Right lobe of liver (tissue), 6 donors: ENCODE results near the gene DAO. TPM values are rescaled to one million over a fixed set of nuclear protein-coding genes. Genes with fewer than 3 reads are reported as not detected.

Source experiments
- ATAC-seq, 4 donors: fragments of 200-7000 bp; cut with Tn5 transposase; one replicate each; pipeline ENCODE4 v1.9.1; 2020; ENCODE audit warnings: mild to moderate bottlenecking in 4 of 4, moderate library complexity in 4 of 4
- DNase-seq, 3 donors: peaks; one replicate each; pipeline ENCODE4 v3.0.0-alpha.2; 2020
- H3K27ac ChIP-seq, 3 donors: fragments of 200-600 bp; one replicate each; pipeline ENCODE4 v1.8.0; 2022
- H3K27me3 ChIP-seq, 2 donors: fragments of 200-600 bp; one replicate each; pipeline ENCODE4 v1.8.0; 2022
- H3K36me3 ChIP-seq, 4 donors: fragments of 200-600 bp; sonication (generic) in 1 of 4; one replicate each; pipeline versions ENCODE4 v1.5.1 to v1.8.0; 2017 to 2022; ENCODE audit warnings: control low read depth in 1 of 4
- H3K4me1 ChIP-seq, 4 donors: fragments of 200-600 bp; sonication (generic) in 1 of 4; one replicate each; pipeline versions ENCODE4 v1.5.1 to v1.8.0; 2017 to 2022; ENCODE audit warnings: control low read depth in 1 of 4
- H3K4me3 ChIP-seq, 3 donors: fragments of 200-600 bp; one replicate each; pipeline ENCODE4 v1.8.0; 2022
- H3K9me3 ChIP-seq, 4 donors: fragments of 200-600 bp; sonication (generic) in 1 of 4; one replicate each; pipeline versions ENCODE4 v1.5.1 to v1.8.0; 2017 to 2022; ENCODE audit warnings: control low read depth in 1 of 4
- POLR2A ChIP-seq: fragments of 450-650 bp; IDR thresholded peaks from one replicate; pipeline ENCODE4 v1.6.1; 2017; ENCODE audit warnings: antibody characterized with exemption, mild to moderate bottlenecking
- WGBS: methylation state at CpG from one replicate; pipeline ENCODE4 v1.1.6; 2018; ENCODE audit warnings: low coverage, low lambda C conversion rate; ENCODE audit not compliant: insufficient coverage; ENCODE audit errors: missing lambda C conversion rate; 5-methylcytosine and 5-hydroxymethylcytosine counted together
- intact Hi-C, 2 donors: fragments of 100-400 bp; cut with DNase I; formaldehyde crosslinking; loops; one replicate each; pipeline versions ENCODE4 v1.11.2 to v1.14.1; 2022
- total RNA-seq, 6 experiments: library from RNA; depleted of rRNA in 2 of 6; stranded (reverse); fragments of >200 nt in 2 of 6; fragmentation: NEBNext Ultra II Directional in 3 of 6; extraction: Animal tissue kit (Norgen Biotek cat#: 25700) in 3 of 6; gene quantifications; one replicate each; pipeline versions ENCODE4 v1.1.0 to v1.2.4, GENCODE V29; 2016 to 2023
- TF ChIP-seq, protein P1 (sequence below), 4 donors: fragments of 200-600 bp in 3 of 4; fragments of 450-650 bp in 1 of 4; IDR thresholded peaks; one replicate each; pipeline versions ENCODE4 v1.5.1 to v1.8.0; 2016 to 2022; ENCODE audit warnings: antibody characterized with exemption in 4 of 4, mild to moderate bottlenecking in 2 of 4
- donor health status: DM: no; HTN: yes; CAD: no.
- donor health status: DM: no; HTN: no; CAD: no.
- donor health status: DM: no; HTN: no; CAD: no.
- donor health status: DM: no; HTN: yes; CAD: no.
- donor health status: DM: no; HTN: yes; CAD: no.

The DAO gene
- total RNA-seq, 6 experiments from 2014 or later = 26.7 to 70.2 (median 45.0) TPM

DNA sequence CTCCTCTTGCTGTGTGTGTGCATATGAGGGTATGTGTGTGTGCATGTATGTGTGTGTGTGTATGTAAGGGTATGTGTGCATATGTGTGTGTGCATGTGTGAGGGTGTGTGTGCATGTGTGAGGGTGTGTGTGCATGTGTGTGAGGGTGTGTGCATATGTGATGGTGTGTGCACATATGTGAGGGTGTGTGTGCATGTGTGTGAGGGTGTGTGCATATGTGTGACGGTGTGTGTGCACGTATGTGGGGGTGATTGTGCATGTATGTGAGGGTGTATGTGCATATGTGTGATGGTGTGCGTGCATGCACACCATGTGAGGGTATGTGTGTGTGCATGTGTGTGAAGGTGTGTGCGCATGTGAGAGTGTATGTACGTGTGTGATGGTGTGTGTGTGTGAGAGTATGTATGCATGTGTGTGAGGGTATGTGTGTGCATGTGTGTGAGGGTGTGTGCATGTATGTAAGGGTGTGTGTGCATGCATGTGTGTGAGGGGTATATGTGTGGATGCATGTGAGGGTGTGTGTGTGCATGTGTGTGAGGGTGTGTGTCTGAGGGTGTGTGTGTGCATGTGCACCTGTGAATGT is 15.4 kb downstream of the DAO start:
- ATAC-seq (no peak), DNase-seq (no peak)
- intact Hi-C loops = loop anchor here in 1 of 2 donors (10.0 kb wide), 1 partner anchor 49 kb away; no protein-coding TSS in a partner anchor
- no peak for TF ChIP-seq POLR2A
- TF ChIP-seq, protein P1, sequence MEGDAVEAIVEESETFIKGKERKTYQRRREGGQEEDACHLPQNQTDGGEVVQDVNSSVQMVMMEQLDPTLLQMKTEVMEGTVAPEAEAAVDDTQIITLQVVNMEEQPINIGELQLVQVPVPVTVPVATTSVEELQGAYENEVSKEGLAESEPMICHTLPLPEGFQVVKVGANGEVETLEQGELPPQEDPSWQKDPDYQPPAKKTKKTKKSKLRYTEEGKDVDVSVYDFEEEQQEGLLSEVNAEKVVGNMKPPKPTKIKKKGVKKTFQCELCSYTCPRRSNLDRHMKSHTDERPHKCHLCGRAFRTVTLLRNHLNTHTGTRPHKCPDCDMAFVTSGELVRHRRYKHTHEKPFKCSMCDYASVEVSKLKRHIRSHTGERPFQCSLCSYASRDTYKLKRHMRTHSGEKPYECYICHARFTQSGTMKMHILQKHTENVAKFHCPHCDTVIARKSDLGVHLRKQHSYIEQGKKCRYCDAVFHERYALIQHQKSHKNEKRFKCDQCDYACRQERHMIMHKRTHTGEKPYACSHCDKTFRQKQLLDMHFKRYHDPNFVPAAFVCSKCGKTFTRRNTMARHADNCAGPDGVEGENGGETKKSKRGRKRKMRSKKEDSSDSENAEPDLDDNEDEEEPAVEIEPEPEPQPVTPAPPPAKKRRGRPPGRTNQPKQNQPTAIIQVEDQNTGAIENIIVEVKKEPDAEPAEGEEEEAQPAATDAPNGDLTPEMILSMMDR (IDR thresholded peaks at IDR 0.05) = no peak
- H3K9me3 ChIP-seq = no peaks in the 10 kb centered on the region
- peaks cover 0 to 24% (median 10%) of the 10 kb centered on the region in 4 donors for H3K36me3 ChIP-seq
- H3K27ac ChIP-seq = no peak overlapping the region
- H3K4me3 ChIP-seq = no peak overlapping the region
- no peaks in the 10 kb centered on the region for H3K4me1 ChIP-seq
- WGBS = 87% methylated on average over 4 of the region's 5 CpGs
- H3K27me3 ChIP-seq = no peaks in the 10 kb centered on the region

DNA sequence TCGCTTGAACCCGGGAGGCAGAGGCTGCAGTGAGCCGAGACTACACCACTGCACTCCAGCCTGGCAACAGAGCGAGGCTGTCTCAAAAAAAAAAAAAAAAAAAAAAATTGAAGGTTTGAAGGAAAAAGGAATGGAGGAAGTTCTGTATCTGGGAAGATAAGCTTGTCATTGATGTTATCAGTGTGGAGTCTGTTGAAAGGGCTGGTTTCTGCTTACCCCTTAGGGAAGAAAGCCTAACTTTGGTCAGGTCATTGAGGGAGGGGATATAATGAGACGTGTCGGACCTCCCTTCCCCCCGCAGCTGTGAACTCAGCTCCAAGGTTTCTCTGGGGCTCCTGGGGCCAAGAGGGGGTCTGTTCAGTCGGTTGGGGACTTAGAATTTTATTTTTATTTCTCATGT is 16.4 kb downstream of the DAO start:
- Histone ChIP-seq H3K4me1 (no peaks in the 10 kb centered on the region), H3K4me3 (no peak overlapping the region), H3K27me3 (no peaks in the 10 kb centered on the region), H3K27ac (no peak overlapping the region), H3K9me3 (no peaks in the 10 kb centered on the region), H3K36me3 (peaks cover 0 to 30% (median 10%) of the 10 kb centered on the region in 4 donors)
- TF ChIP-seq, protein P1 (IDR thresholded peaks at IDR 0.05) = no peak
- no peak for TF ChIP-seq POLR2A
- ATAC-seq (no peak), DNase-seq (peak in 1 of 3 donors; percentile 10)
- intact Hi-C loops = loop anchor here in 1 of 2 donors (10.0 kb wide), 1 partner anchor 48 kb away; no protein-coding TSS in a partner anchor
- 66% methylated on average over 7 of the region's 8 CpGs for WGBS

DNA sequence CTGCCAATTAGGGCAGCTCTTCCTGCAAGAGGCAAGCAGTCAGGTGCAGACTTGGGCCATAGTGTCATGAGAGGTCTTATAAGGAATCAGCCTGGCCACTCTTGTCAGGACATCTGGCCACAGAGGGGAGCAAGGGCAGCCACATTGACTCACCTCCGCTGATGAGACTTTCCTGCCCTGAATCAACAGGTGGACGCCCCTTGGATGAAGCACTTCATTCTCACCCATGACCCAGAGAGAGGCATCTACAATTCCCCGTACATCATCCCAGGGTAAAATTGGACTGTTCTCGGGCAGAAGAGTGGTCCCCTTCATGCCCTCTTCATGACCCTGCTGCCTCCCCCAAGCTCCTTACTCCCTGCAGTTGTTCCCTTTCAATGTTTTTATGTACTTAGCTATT is 16.9 kb downstream of the DAO start:
- intact Hi-C loops = loop anchor here in 1 of 2 donors (10.0 kb wide), 1 partner anchor 48 kb away; no protein-coding TSS in a partner anchor
- peaks cover 0 to 30% (median 10%) of the 10 kb centered on the region in 4 donors for H3K36me3 ChIP-seq
- no peak for TF ChIP-seq POLR2A
- TF ChIP-seq, protein P1 (IDR thresholded peaks at IDR 0.05) = no peak
- H3K4me3 ChIP-seq = no peak overlapping the region
- no peaks in the 10 kb centered on the region for H3K9me3 ChIP-seq
- no peak for ATAC-seq
- no peak for DNase-seq
- no peaks in the 10 kb centered on the region for H3K27me3 ChIP-seq
- H3K4me1 ChIP-seq = no peaks in the 10 kb centered on the region
- 83% methylated on average over 4 of the region's 4 CpGs for WGBS
- no peak overlapping the region for H3K27ac ChIP-seq

DNA sequence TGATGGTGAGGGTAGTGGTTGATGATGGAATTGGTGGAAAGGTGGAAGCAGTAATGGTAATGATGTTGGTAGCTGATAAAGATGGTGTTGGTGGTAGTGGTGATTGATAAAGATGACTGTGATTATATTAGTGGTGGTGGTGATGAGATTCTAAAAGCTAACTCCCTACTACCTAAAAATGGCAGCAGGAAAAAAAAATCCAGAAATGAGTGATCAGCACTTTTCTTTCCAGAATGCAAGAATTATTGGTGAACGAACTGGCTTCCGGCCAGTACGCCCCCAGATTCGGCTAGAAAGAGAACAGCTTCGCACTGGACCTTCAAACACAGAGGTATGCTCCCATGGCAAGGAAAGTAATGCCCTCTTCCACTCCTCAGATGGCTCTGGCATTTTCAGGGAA is 19.3 kb downstream of the DAO start:
- Histone ChIP-seq H3K27me3 (no peaks in the 10 kb centered on the region), H3K4me1 (no peaks in the 10 kb centered on the region), H3K9me3 (no peaks in the 10 kb centered on the region), H3K27ac (no peak overlapping the region), H3K36me3 (peaks cover 0 to 22% (median 10%) of the 10 kb centered on the region in 4 donors), H3K4me3 (no peak overlapping the region)
- no peak for DNase-seq
- TF ChIP-seq, protein P1 (IDR thresholded peaks at IDR 0.05) = no peak
- 67% methylated on average over 1 of the region's 5 CpGs for whole genome bisulfite sequencing
- no peak for ATAC-seq
- intact Hi-C loops = loop anchor here in 1 of 2 donors (10.0 kb wide), 1 partner anchor 46 kb away; no protein-coding TSS in a partner anchor
